ENCODE measurements around the gene A4GNT.
"Not testable (repeated sequence)": the region's sequence is repeated elsewhere in the genome, so short reads cannot be mapped to it uniquely, and the experiment has no call there.

The A4GNT gene

GRCh38 chr3:138118612-138119422 lies 13.4 kb downstream of the A4GNT start:
- DNase-seq = peak; percentile 7

GRCh38 chr3:138114988-138115971 lies 16.9 kb downstream of the A4GNT start, which contains the start of gene DZIP1L:
TSS of gene DZIP1L (minus strand) at chr3:138115608. CDS start at chr3:138103971, 11,637 bp downstream.
- no peak for DNase-seq

GRCh38 chr3:138114431-138114918 lies 17.7 kb downstream of the A4GNT start:
- no peak for DNase-seq

DNA sequence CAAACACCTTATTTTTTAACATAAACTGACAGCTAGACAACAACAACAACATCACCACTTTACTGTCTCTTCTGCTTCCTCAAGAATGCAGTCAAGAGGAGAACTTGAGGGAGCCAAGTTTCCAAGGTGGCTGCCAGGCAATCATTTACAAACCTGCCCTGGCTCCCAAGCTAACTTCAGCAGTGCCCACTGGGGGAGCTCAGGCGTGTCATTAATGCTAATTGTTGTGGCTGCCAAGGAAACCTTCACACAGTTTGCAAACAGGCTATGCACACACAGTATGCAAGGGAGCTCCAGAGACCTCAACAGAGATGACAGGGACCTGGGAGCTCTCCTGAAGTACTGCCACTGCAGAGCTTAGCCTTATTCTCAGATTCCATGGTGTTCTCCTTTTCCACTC lies 18.9 kb downstream of the A4GNT start:
- DNase-seq = no peak

- DNase-seq = no peak
These were observed 19.8 kb downstream of the A4GNT start for GRCh38 chr3:138112362-138112761.

DNA sequence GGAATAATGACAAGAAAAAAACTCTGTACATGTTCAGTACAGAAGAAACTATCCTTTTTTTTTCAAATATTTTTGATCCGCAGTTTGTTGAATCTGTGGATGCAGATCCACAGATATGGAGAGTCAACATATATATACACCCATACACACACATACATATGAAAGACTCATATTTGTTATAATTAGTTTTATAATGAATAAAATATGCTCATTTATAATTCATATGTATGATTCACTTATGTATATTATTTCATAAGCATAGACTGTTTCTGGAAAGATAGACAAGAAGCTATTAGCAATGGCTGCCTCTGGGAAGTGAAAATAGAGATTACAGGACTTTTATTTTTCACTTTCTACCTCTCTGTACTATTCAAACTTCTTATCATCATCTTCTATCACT lies 26.6 kb downstream of the A4GNT start:
- DNase-seq = no peak

GRCh38 chr3:138103466-138103865 lies 28.7 kb downstream of the A4GNT start:
- DNase-seq = no peak

- DNase-seq = not testable (repeated sequence)
These were observed 30.7 kb downstream of the A4GNT start for GRCh38 chr3:138101351-138101940.

- DNase-seq = no peak
These were observed 32.8 kb downstream of the A4GNT start for GRCh38 chr3:138099417-138099816.

GRCh38 chr3:138097192-138098172 lies 34.7 kb downstream of the A4GNT start:
- no peak for DNase-seq

- DNase-seq = no peak
These were observed 38.5 kb downstream of the A4GNT start for GRCh38 chr3:138093721-138094120.

GRCh38 chr3:138092023-138092422 lies 40.2 kb downstream of the A4GNT start:
- no peak for DNase-seq

GRCh38 chr3:138089091-138089490 lies 43.1 kb downstream of the A4GNT start:
- no peak for DNase-seq

GRCh38 chr3:138085745-138086144 lies 46.4 kb downstream of the A4GNT start:
- not testable (repeated sequence) for DNase-seq

- DNase-seq = no peak
These were observed 48.0 kb downstream of the A4GNT start for GRCh38 chr3:138084196-138084595.

DNA sequence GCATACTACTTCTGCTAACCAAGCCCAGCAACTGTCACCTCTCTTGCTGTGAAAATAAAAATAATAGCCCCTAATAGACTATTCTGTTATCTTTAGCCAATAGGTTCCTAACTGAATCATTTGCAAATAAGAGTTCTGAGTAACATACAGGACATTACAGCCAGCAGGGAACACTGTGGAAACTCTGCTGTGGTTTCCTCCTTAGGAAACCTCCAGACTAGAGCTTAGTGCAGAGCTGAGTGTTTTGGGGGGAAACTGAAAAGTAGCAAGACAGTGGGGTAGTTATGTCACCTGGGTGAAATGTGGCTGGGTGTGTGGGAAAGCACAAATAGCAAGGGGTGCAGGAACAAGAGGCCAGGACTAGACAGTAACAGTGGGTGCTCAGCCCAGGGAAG lies 49.2 kb downstream of the A4GNT start:
- DNase-seq = no peak

DNA sequence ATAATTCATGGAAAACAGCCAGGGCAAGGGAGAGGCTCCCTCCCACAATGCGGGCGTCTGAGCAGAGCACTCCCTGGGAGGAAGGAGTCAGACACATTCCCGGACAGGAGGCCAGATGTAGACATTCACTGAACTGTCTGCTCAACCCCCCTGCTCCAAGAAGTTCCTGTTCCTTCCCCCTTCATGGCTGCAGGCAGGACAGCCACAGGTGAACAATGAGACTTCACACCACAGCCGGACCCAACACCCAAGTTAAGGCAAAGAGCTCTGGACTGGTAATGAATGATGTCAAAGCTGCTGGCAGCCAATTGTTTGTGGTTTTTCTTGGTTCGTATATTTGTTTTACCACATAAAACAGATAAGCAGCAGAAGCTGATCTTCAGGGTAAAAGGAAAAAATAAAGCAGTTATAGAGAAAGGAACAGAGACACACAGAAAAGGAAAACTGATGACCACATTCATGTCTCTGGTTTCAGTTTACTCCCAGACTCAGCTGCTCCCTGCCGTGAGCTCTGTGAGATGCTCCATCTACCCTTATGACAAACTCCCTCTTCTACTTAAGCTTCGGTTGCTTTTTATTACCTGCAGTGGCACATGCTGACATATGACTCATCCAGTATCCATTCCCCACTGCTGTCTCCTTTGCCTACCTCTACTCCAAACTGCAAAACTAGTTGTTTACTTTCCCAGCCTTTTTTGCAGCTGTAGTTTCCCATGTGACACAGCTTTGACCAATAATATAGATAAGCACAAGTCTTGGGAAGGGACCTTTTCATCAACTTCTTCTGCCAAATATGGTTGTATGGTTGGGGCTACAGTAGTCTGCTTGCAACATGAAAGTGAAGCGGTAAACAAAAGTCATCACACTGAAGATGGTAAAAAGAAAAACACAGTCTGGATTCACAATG lies 49.9 kb downstream of the A4GNT start:
- DNase-seq = no peak

GRCh38 chr3:138081371-138082084 lies 50.7 kb downstream of the A4GNT start:
- DNase-seq = no peak

- no peak for DNase-seq
These were observed 52.3 kb downstream of the A4GNT start for GRCh38 chr3:138079901-138080300.

DNA sequence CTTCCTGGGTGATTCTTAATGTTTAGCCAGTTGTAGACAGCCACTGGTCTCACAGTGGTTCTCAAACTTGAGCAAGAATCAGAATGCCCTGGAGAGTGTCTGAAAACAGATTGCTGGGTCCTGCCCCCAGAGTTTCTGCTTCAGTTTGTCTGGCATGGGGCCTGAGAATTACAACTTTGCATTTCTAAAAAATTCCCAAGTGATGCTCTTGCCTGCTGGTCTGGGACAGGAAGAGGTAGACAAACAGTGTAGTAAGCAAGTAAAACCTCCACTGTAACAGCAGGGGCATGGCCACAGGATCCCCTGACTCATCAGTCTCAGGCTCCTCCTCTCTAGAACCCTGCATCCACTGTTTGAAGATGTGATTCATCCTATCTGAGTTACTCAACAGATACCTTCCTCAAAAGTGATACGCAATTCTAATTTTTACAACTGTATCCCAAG lies 53.3 kb downstream of the A4GNT start:
- DNase-seq = no peak

Measured in effector CD8-positive, alpha-beta T cell (primary cell).